HEK293 (cell line): ENCODE results near the gene GRK3.

ENCODE experiments used
- CTCF ChIA-PET: fragments of 350-600 bp; formaldehyde crosslinking; extraction: SDS; loops from one replicate; lab custom pipeline; 2021; ENCODE audit warnings: antibody characterized with exemption; lab: Yijun Ruan, JAX
- POLR2A ChIA-PET: fragments of 300-600 bp; formaldehyde crosslinking; extraction: SDS; loops from one replicate; lab custom pipeline; 2020; ENCODE audit warnings: antibody characterized with exemption, inconsistent platforms; lab: Yijun Ruan, JAX
- H3K27ac ChIP-seq: fragments of 200-500 bp; sonication (Bioruptor generic); 2 replicates; pipeline ENCODE4 v1.5.1; 2014; ENCODE audit warnings: low read depth, low read length, control low read depth, inconsistent platforms; ENCODE audit errors: extremely low read depth
- H3K36me3 ChIP-seq, 2 experiments: fragments of 200-500 bp in 1 of 2; sonication (Bioruptor generic) in 1 of 2; 1 replicate in 1 of 2; 2 replicates in 1 of 2; pipeline ENCODE4 v1.5.1; 2014 to 2017; ENCODE audit warnings: inconsistent platforms in 2 of 2, low read length in 2 of 2; ENCODE audit not compliant: control insufficient read depth in 2 of 2, insufficient read depth in 1 of 2
- H3K4me1 ChIP-seq: fragments of 200-500 bp; sonication (Bioruptor generic); 2 replicates; pipeline ENCODE4 v1.5.1; 2014; ENCODE audit warnings: mild to moderate bottlenecking, low read length, inconsistent platforms; ENCODE audit not compliant: control insufficient read depth, insufficient read depth
- H3K4me3 ChIP-seq: 2 replicates; pipeline ENCODE4 v1.5.1; 2011; ENCODE audit warnings: low read depth, mild to moderate bottlenecking, control low read depth, low read length, moderate library complexity
- H3K9me3 ChIP-seq: fragments of 200-500 bp; sonication (Bioruptor generic); 2 replicates; pipeline ENCODE4 v1.5.1; 2014; ENCODE audit warnings: low read depth, low read length, inconsistent platforms; ENCODE audit not compliant: control insufficient read depth, insufficient read depth
- ELK4 ChIP-seq: IDR thresholded peaks from 2 replicates; pipeline ENCODE4 v1.6.1; 2011; ENCODE audit warnings: mild to moderate bottlenecking, low read depth, low read length, borderline replicate concordance
- GFI1B ChIP-seq: fragments of 450-650 bp; formaldehyde crosslinking; IDR thresholded peaks from 2 replicates; pipeline ENCODE4 v1.5.1; 2016; ENCODE audit warnings: missing biosample characterization, missing genetic modification characterization
- MZF1 ChIP-seq: fragments of 450-650 bp; formaldehyde crosslinking; IDR thresholded peaks from 2 replicates; pipeline ENCODE4 v1.5.1; 2017; ENCODE audit warnings: missing biosample characterization, missing genetic modification characterization, borderline replicate concordance
- PRDM1 ChIP-seq: fragments of 450-650 bp; formaldehyde crosslinking; IDR thresholded peaks from 2 replicates; pipeline ENCODE4; 2016; ENCODE audit warnings: missing biosample characterization, missing genetic modification characterization
- PRDM6 ChIP-seq: fragments of 450-650 bp; formaldehyde crosslinking; IDR thresholded peaks from 2 replicates; pipeline ENCODE4 v1.5.1; 2017; ENCODE audit warnings: missing biosample characterization, missing genetic modification characterization
- ZBTB26 ChIP-seq: fragments of 450-650 bp; formaldehyde crosslinking; optimal IDR thresholded peaks from 2 replicates; pipeline ENCODE3; 2016; ENCODE audit warnings: missing biosample characterization, mild to moderate bottlenecking, missing genetic modification characterization
- ZBTB8A ChIP-seq: fragments of 450-650 bp; formaldehyde crosslinking; IDR thresholded peaks from 2 replicates; pipeline ENCODE4 v1.5.1; 2016; ENCODE audit warnings: missing biosample characterization, missing genetic modification characterization
- ZFP3 ChIP-seq: fragments of 450-650 bp; formaldehyde crosslinking; IDR thresholded peaks from 2 replicates; pipeline ENCODE4 v1.5.1; 2016; ENCODE audit warnings: low read depth, missing biosample characterization, missing genetic modification characterization
- ZNF214 ChIP-seq: fragments of 450-650 bp; formaldehyde crosslinking; IDR thresholded peaks from 2 replicates; pipeline ENCODE4 v1.5.1; 2017; ENCODE audit warnings: missing biosample characterization, mild to moderate bottlenecking, missing genetic modification characterization, borderline replicate concordance
- ZNF37A ChIP-seq: fragments of 450-650 bp; IDR thresholded peaks from 2 replicates; pipeline ENCODE4 v1.5.1; 2018; ENCODE audit warnings: missing biosample characterization, missing genetic modification characterization
- ZNF623 ChIP-seq: fragments of 450-650 bp; formaldehyde crosslinking; IDR thresholded peaks from 2 replicates; pipeline ENCODE4 v1.5.1; 2016; ENCODE audit warnings: missing biosample characterization, missing genetic modification characterization
- ZNF629 ChIP-seq: fragments of 450-650 bp; formaldehyde crosslinking; IDR thresholded peaks from 2 replicates; pipeline ENCODE4 v1.5.1; 2017; ENCODE audit warnings: missing biosample characterization, missing genetic modification characterization
- ZNF707 ChIP-seq: fragments of 450-650 bp; formaldehyde crosslinking; IDR thresholded peaks from 2 replicates; pipeline ENCODE4 v1.5.1; 2016; ENCODE audit warnings: missing biosample characterization, missing genetic modification characterization
- ZSCAN23 ChIP-seq: fragments of 450-650 bp; formaldehyde crosslinking; IDR thresholded peaks from 2 replicates; pipeline ENCODE4 v1.5.1; 2016; ENCODE audit warnings: missing biosample characterization, missing genetic modification characterization
- TF ChIP-seq, protein P1 (sequence below): fragments of 450-650 bp; formaldehyde crosslinking; IDR thresholded peaks from 2 replicates; pipeline ENCODE4 v1.5.1; 2016; ENCODE audit warnings: missing biosample characterization, missing genetic modification characterization

Gene GRK3

DNA sequence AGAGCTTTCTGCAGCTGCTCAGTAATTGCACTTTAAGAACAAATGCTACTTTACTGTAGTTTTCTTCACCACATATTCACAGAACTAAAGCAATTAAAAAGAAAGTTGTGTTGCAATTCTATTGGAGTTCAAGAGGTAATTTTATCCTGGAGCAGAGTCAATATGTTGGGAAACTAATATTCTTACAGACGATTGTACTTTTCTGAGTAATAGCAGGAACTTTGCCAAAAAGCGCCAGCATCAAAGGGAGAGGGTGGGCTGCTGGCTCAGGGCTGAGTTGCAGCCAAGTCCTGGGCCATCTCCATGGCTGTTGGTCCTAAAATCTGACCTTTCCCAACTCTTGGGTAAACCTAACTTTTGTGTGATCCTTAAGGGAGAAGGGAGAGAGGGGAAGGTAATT is 104.0 kb downstream of the GRK3 start:
- Histone ChIP-seq H3K36me3 (no peaks in the 10 kb centered on the region), H3K27ac (no peak overlapping the region), H3K9me3 (no peaks in the 10 kb centered on the region), H3K4me3 (no peak overlapping the region), H3K4me1 (peaks cover 9% of the 10 kb centered on the region)
- TF ChIP-seq PRDM6 (tag by site-specific recombination) (peak; percentile 78), PRDM1 (tag by site-specific recombination) (0 out of 2 replicates have a peak, but pooled peaks have one; percentile 9), ZFP3 (tag by site-specific recombination) (no peak)
- POLR2A ChIA-PET: no interaction called here
- CTCF ChIA-PET: no interaction called here

DNA sequence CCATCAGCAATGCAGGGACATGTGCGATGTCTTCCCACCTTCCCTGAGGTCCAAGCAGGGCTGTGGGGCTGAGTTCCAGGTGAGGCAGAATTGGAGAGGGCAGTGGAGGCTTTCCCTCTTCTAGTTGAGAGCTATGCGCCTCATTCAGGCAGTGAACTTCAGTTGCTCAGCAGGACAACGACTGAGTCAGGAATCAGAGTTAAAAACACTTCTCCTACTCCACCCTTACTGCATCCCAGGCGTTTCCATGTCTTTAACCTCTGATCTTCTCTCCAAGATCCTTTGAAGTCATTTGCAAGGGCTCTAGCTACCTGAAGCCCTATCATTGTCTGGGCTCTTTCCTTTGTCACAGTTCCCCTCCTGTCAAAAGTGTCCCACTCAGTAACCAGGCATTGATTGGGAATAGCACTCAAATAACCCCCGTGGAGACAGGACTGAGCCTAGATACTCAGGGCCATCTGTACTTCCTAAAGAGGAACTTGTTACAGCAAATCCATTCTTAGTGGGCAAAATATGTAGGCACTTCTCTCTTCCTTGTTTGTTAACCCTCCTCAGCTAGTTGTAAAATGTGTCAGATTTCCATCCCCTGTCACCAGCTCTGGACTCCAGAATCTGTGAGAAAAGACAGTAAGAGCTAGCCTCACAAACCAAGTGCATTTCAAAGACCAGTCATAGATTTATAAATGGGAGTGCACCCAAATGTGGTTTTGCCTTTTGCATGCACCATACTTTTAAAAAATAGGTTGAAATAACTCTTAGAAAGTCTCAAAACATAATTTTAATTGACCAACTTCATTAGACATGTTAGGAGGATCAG is 105.0 kb downstream of the GRK3 start:
- TF ChIP-seq ZNF629 (tag by site-specific recombination) (no peak), GFI1B (tag by site-specific recombination) (no peak), ZNF214 (no peak), ZNF623 (no peak), MZF1 (tag by site-specific recombination) (no peak), ELK4 (no peak), ZBTB26 (tag by site-specific recombination) (no peak), ZNF707 (no peak), ZBTB8A (tag by site-specific recombination) (no peak), ZSCAN23 (no peak)
- TF ChIP-seq, all 188 proteins: peak for 0
- Histone ChIP-seq H3K9me3 (no peaks in the 10 kb centered on the region), H3K4me1 (peaks cover 6% of the 10 kb centered on the region), H3K27ac (no peak overlapping the region), H3K36me3 (no peaks in the 10 kb centered on the region), H3K4me3 (no peak overlapping the region)
- ChIA-PET POLR2A (no interaction called here), CTCF (no interaction called here)

- POLR2A ChIA-PET: no interaction called here
- TF ChIP-seq, protein P1, sequence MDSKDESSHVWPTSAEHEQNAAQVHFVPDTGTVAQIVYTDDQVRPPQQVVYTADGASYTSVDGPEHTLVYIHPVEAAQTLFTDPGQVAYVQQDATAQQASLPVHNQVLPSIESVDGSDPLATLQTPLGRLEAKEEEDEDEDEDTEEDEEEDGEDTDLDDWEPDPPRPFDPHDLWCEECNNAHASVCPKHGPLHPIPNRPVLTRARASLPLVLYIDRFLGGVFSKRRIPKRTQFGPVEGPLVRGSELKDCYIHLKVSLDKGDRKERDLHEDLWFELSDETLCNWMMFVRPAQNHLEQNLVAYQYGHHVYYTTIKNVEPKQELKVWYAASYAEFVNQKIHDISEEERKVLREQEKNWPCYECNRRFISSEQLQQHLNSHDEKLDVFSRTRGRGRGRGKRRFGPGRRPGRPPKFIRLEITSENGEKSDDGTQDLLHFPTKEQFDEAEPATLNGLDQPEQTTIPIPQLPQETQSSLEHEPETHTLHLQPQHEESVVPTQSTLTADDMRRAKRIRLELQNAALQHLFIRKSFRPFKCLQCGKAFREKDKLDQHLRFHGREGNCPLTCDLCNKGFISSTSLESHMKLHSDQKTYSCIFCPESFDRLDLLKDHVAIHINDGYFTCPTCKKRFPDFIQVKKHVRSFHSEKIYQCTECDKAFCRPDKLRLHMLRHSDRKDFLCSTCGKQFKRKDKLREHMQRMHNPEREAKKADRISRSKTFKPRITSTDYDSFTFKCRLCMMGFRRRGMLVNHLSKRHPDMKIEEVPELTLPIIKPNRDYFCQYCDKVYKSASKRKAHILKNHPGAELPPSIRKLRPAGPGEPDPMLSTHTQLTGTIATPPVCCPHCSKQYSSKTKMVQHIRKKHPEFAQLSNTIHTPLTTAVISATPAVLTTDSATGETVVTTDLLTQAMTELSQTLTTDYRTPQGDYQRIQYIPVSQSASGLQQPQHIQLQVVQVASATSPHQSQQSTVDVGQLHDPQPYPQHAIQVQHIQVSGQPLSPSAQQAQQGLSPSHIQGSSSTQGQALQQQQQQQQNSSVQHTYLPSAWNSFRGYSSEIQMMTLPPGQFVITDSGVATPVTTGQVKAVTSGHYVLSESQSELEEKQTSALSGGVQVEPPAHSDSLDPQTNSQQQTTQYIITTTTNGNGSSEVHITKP (tag by site-specific recombination): no peak
- TF ChIP-seq ZNF37A (tag by site-specific recombination): no peak
- Histone ChIP-seq H3K36me3 (no peaks in the 10 kb centered on the region), H3K4me3 (no peak overlapping the region), H3K4me1 (peaks cover 6% of the 10 kb centered on the region), H3K27ac (no peak overlapping the region), H3K9me3 (no peaks in the 10 kb centered on the region)
- CTCF ChIA-PET: no interaction called here
Measured at GRCh38 chr22:25670070-25670461, 105.6 kb downstream of the GRK3 start.
